HG02642 (cell line): Measurements from ENCODE around the gene IL13.
"Not testable (repeated sequence)": the region's sequence is repeated elsewhere in the genome, so short reads cannot be mapped to it uniquely, and the experiment has no call there.

Source experiments
- ATAC-seq: cut with Tn5 transposase; IDR thresholded peaks from one replicate; pipeline ENCODE4 v1.9.1; 2021; ENCODE audit warnings: mild to moderate bottlenecking; ENCODE audit not compliant: unreplicated experiment, poor library complexity

The IL13 gene

DNA sequence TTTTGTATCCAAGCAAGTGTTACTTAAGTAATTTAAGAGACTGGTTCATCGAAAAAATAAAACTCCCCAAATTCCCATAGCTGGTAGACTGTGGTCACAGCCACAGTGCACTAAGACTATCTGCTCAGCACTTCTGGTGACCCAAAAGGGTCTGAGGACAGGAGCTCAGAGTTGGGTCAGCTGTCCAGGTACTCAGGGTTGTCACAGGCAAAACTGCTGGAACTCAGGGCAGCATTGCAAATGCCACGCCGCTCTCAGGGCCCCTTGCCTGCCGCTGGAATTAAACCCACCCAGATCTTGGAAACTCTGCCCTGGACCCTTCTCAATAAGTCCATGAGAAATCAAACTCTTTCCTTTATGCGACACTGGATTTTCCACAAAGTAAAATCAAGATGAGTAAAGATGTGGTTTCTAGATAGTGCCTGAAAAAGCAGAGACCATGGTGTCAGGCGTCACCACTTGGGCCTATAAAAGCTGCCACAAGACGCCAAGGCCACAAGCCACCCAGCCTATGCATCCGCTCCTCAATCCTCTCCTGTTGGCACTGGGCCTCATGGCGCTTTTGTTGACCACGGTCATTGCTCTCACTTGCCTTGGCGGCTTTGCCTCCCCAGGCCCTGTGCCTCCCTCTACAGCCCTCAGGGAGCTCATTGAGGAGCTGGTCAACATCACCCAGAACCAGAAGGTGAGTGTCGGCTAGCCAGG lies at the start of gene IL13:
Gene IL13, plus strand, starts transcription at position 498 of the 705 bp plus-strand sequence. Its CDS starts 14 bp downstream, at position 512.
- no peak for ATAC-seq

- ATAC-seq, result no peak
These were observed 46.0 kb upstream of the IL13 start for GRCh38 chr5:132611965-132612364.

DNA sequence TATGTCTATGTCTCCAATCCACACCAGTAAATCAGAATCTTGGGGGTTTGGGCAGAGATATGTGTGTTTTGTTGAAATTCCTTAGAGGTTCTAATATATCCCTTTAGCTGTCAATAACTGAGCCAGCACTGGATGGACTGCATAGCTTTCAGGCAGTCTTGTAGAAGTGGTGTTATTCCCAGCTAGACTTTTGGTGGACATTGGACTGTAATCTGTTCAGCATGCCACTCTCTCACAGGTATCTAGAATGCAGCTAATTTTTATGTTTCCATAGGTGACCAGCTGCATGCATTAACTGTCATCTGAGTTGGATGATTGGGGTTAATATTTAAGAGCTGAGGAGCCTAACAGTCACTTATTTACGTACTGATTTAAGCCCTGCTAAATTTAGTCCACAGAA lies 45.1 kb upstream of the IL13 start:
- no peak for ATAC-seq

DNA sequence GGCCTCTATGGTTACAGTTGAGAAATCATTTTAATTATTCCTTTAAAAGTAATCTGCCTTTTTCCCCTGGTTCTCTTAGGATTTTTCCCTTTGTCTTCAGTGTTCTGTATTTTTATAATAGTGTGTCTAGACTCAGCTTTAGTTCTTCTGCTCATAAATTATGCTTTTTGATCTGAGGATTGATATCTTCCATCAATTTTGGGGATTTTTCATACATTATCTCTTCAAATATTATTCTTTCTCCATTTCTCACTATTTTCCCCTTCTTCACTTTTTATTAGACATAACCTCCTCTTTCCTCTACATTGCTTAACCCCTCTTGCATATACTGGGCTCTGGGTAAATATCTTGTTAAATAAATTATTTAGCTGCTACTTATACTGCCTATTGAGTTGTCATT lies 36.3 kb upstream of the IL13 start:
- no peak for ATAC-seq

- ATAC-seq, result no peak
These were observed 35.4 kb upstream of the IL13 start for GRCh38 chr5:132622608-132623007.

- ATAC-seq, result no peak
These were observed 30.5 kb upstream of the IL13 start for GRCh38 chr5:132627470-132627869.

DNA sequence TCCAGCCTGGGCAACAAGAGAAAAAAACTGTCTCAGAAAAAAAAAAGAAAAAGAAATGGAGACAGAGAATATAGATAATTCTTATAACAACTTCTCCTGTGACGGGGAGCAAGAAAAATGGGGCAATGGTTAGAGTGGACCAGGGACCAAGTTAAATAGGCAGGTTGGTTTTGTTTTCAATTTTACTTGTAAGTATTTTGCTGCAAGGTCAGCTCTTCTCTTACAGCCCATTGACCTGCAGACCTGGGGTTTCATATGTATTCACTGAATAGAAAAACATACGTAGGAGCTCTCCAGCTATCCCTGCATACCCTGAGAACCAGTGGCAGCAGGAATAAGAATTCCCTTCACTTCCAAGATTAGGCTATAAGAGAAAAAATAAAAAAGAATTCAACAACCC lies 29.2 kb upstream of the IL13 start:
- no peak for ATAC-seq

GRCh38 chr5:132629230-132629944 lies 28.6 kb upstream of the IL13 start:
- peak; percentile 61 for ATAC-seq

DNA sequence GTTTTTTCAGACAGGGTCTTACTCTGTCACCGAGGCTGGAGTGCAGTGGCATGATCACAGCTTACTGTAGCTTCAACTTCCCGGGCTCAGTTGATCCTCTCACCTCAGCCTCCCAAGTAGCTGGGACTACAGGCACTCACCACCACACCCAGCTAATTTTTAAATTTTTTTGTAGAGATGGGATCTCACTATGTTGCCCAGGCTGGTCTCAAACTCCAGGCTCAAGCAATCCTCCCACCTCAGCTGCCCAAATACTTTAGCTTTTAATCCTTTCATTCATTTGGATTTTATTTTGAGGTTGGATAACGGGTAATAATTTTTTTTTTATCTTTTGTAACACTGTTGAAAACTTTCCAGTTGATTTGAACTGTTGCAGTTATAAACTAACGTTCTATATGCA lies 24.4 kb upstream of the IL13 start:
- ATAC-seq, result not testable (repeated sequence)

DNA sequence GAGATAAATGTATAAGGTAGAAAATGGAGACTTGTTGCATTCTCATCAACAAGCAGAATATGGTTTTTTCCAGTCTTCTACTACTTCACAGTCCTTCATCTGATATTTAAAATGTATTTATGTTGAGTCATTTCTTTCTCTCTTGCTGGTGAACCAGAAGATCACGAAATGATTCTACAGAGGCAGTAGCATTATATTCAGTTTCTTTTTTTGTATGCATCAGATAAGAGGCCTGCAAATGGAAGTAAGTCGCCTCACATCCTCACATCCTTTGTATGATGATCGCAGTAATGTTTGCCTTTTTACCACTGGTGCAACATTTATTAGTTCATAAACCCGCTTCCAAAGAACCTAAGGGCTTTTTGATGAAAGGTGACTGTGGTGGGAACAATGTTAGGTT lies 22.1 kb upstream of the IL13 start:
- peak; percentile 55 for ATAC-seq

DNA sequence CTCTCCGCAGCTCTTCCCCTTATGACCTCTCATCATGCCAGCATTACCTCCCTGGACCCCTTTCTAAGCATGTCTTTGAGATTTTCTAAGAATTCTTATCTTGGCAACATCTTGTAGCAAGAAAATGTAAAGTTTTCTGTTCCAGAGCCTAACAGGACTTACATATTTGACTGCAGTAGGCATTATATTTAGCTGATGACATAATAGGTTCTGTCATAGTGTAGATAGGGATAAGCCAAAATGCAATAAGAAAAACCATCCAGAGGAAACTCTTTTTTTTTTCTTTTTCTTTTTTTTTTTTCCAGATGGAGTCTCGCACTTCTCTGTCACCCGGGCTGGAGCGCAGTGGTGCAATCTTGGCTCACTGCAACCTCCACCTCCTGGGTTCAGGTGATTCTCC lies 20.7 kb upstream of the IL13 start:
- no peak for ATAC-seq

GRCh38 chr5:132639706-132640130 lies 18.3 kb upstream of the IL13 start:
- ATAC-seq, result peak; percentile 67

DNA sequence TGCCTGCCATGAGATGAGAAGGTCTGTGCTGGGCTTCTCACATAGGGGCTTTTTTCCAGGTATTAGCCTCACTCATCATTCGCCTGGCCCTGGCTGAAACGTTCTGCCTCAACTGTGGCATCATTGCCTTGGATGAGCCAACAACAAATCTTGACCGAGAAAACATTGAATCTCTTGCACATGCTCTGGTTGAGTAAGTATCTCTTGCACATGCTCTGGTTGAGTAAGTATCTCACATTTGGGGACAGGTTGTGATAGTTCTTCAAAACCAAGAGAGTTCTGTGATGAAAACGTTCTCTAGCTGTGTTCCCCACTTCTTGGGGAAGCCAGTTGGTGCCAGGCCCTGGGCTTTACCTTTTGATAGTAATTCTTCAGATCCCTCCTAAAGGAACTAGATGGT lies 17.4 kb upstream of the IL13 start:
- no peak for ATAC-seq

DNA sequence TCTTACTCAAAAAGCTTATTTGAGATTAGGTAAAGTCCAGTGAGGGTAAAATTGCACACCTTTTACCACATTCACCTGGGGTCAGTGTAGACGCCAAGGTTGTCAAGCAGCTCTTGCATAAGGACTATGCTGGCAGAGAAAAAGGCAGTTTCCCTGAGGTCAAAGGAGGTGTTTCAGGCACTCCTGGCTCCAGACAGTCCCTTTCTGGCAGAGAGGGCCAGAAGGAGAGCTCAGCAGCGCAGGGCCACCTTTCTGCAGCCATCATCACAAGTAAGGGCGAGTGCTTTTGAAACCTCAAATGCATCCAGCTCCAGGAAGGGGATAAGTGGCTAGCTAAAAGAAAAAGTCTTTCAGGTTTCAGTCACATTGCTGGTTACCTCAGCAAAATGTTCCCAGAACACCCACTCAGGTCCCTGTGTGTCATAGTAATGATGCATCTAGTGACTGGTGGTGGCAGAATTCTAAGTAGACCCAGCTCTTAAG lies 16.7 kb upstream of the IL13 start:
- ATAC-seq, result peak; percentile 45

DNA sequence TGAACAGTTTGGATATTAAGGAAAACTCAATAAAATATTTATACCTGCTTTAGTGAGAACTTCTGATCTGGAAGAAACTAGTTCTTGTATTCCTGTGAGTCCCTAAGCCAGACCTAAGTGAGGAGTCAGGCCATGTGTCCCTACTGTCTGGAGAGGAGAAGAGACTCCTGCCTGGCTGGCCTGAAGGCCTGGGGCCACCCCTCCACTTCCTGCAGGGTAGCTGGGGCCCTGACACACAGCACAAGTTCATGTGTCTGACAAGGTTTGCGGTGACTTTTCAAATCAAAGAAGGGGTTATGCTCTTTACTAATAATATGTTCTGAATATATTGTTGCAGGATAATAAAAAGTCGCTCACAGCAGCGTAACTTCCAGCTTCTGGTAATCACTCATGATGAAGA lies 16.1 kb upstream of the IL13 start:
- ATAC-seq, result no peak

DNA sequence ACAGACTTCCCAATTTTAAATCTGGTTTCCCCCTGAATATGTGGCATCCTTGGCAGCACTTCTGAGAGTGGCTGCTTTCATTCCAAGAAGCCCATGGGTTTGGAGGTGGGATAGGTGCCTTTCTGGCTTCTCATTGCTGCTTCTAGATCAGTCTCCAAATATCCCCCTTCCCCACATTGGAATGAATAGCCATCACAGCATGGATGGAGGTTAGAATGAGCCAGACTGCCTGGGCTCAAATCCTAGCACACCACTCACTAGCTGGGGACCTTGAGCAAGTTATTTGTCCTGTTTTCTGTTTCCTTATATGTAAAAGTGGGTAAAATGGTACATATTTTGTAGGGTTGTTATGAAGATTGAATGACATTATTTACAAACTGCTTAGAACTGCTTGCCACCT lies 13.8 kb upstream of the IL13 start:
- ATAC-seq, result no peak

DNA sequence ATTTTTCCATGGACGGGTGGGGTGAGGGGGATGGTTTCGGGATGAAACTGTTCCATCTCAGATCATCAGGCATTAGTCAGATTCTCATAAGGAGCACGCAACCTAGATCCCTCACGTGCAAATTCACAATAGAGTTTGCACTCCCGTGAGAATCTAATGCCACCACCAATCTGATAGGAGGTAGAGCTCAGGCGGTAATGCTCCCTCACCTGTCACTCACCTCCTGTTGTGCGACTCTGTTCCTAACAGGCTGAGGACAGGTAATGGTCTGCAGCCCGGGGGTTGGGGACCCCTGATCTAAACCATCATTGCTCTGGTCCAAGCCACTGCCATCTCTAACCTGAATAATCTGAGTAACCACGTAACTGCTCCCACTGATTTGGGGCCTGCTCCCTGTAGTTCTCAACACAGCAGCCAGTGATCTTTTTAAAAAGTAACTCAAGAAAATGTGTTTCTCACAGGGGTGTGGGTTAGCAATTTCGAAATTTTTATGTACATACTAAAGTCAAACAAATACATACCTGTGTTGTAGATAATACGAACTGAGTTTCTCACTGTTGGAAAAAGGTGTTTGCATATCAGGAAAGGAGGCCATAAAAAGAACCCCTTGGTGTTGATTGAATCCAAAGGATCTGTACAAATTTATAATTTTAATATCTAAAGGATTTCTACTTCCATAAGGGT lies 11.2 kb upstream of the IL13 start:
- ATAC-seq, result no peak

- no peak for ATAC-seq
These were observed 10.5 kb upstream of the IL13 start for GRCh38 chr5:132647473-132647872.

DNA sequence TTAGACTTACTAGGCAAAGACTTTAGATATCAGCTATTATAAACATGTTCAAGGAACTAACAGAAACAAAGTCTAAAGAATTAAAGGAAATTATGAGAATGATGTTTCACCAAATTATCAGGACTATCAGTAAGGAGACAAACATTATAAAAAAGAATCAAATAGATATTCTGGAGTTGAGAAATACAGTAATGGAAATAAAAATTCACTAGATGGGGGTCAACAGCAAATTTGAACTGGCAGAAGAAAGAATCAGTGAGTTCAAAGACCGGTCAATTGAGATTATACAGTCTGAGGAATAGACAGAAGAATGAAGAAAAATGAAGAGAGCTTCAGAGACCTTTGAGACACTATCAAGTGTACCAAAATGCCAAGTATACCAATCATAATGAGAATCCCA lies 9.6 kb upstream of the IL13 start:
- no peak for ATAC-seq

DNA sequence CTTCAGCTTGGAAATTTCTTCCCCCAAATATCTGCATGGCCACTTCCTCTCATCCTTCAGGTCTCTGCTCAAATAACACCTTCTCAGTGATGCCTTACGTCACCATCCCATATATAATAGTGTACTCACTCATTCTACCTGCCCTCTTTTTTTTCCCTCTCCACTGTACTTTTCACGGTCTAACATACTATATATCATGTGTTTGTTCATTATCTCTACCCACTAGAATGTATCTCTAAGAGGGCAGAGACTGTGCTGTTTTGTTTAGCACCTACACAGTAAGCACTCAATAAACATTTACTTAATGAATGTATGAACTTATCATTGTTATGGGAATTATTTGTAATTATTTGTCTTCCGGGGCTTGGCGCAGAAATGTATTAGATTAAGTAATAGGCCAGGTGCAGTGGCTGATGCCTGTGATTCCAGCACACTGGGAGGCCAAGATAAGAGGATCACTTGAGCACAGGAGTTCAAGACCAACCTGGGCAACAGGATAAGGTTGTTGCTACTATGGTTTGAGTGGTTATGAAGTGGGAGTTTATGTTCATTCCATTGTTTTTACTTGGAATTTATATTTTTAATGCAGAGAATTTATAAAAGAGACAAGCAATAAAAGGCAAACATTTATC lies 6.0 kb upstream of the IL13 start:
- ATAC-seq, result no peak

DNA sequence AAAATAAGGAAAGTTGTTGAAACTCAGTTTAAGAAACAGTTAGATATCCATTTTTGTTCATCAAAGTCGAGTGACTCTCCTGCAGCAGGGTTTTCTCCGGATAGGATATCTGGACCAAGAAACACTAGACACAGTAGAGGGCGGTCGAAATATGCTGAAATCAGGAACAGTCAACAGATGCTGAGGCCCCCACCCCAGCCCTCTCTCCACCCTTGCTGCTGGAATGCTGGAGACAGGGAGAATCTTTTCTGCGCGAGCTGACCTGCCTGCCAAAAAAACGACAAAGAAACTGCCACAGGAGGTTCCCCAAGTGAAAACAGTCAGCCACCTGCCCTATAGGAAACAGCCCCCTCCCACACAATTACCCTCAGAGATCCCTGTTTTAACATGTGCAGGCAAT lies 4.3 kb upstream of the IL13 start:
- ATAC-seq, result no peak
